Esophagus muscularis mucosa (tissue), 4 donors: ENCODE measurements around the gene NCKIPSD. TPM values are rescaled to one million over a fixed set of nuclear protein-coding genes. Genes with fewer than 3 reads are reported as not detected.

Experiments used
- DNase-seq: peaks from one replicate; pipeline ENCODE4 v3.0.0-alpha.2; 2017; ENCODE audit errors: extremely low spot score
- H3K27ac ChIP-seq, 4 donors: fragments of 200-600 bp; sonication (generic); replicated peaks in 1 of 4; 1 replicate in 3 of 4; 2 replicates in 1 of 4; pipeline ENCODE4 v1.5.1; 2016 to 2019; ENCODE audit warnings: mild to moderate bottlenecking in 1 of 4
- H3K27me3 ChIP-seq, 4 donors: fragments of 200-600 bp; sonication (generic); one replicate each; pipeline versions ENCODE4 v1.5.1 to v1.6.0; 2016 to 2019
- H3K36me3 ChIP-seq, 4 donors: fragments of 200-600 bp; sonication (generic); one replicate each; pipeline ENCODE4 v1.5.1; 2016 to 2019
- H3K4me1 ChIP-seq, 4 donors: fragments of 200-600 bp; sonication (generic); one replicate each; pipeline ENCODE4 v1.5.1; 2016 to 2019
- H3K4me3 ChIP-seq, 4 donors: fragments of 200-600 bp; sonication (generic); 1 replicate in 2 of 4; 2 replicates in 2 of 4; pipeline ENCODE4 v1.5.1; 2016 to 2019; ENCODE audit warnings: mild to moderate bottlenecking in 4 of 4, moderate library complexity in 1 of 4
- H3K9me3 ChIP-seq, 4 donors: fragments of 200-600 bp; sonication (generic); 1 replicate in 3 of 4; 2 replicates in 1 of 4; pipeline ENCODE4 v1.5.1; 2016 to 2019
- EP300 ChIP-seq: sonication (generic); formaldehyde crosslinking; IDR thresholded peaks from one replicate; pipeline ENCODE4 v1.6.1; 2017; ENCODE audit warnings: antibody characterized with exemption
- POLR2A ChIP-seq: fragments of 450-650 bp; IDR thresholded peaks from one replicate; pipeline ENCODE4 v1.6.1; 2017; ENCODE audit warnings: antibody characterized with exemption, moderate library complexity, mild to moderate bottlenecking, low read depth
- POLR2AphosphoS5 ChIP-seq, 2 donors: sonication (generic); formaldehyde crosslinking; IDR thresholded peaks; one replicate each; pipeline ENCODE4 v1.6.1; 2017; ENCODE audit warnings: antibody characterized with exemption in 2 of 2
- WGBS: methylation state at CpG from one replicate; pipeline ENCODE4 v1.1.5; 2018; 5-methylcytosine and 5-hydroxymethylcytosine counted together
- intact Hi-C: fragments of 100-400 bp; cut with DNase I; formaldehyde crosslinking; loops from one replicate; pipeline ENCODE4 v1.15.1; 2023
- total RNA-seq, 4 donors: library from RNA; depleted of rRNA; stranded (reverse); fragments of >200 nt; gene quantifications; one replicate each; pipeline versions ENCODE4 v1.1.0 to v1.2.1, GENCODE V29; 2016
- TF ChIP-seq, protein P1 (sequence below), 3 experiments: fragments of 200-600 bp in 2 of 3; fragments of 450-650 bp in 1 of 3; sonication (generic) in 2 of 3; IDR thresholded peaks; one replicate each; pipeline ENCODE4 v1.5.1; 2017 to 2019; ENCODE audit warnings: antibody characterized with exemption in 3 of 3, mild to moderate bottlenecking in 2 of 3, moderate library complexity in 1 of 3

Gene NCKIPSD
- total RNA-seq, 4 donors from 2014 or later: 18.9 to 34.7 (median 29.1) TPM

GRCh38 chr3:48684480-48685143 lies 1.1 kb downstream of the NCKIPSD start:
- intact Hi-C loops: loop anchor here (5.0 kb wide), 1 partner anchor 58 kb away; no protein-coding TSS in a partner anchor
- WGBS: 46% methylated on average over 7 of the region's 7 CpGs
- Histone ChIP-seq H3K9me3 (no peaks in the 10 kb centered on the region), H3K27ac (peak overlapping the region in 1 of 4 donors; percentile 87), H3K4me3 (peak overlapping the region; percentile 81 to 98 (median 86)), H3K36me3 (peaks cover 44 to 59% (median 57%) of the 10 kb centered on the region in 4 donors), H3K27me3 (no peaks in the 10 kb centered on the region), H3K4me1 (peaks cover 38 to 54% (median 49%) of the 10 kb centered on the region in 4 donors)
- DNase-seq: no peak
- TF ChIP-seq, protein P1, sequence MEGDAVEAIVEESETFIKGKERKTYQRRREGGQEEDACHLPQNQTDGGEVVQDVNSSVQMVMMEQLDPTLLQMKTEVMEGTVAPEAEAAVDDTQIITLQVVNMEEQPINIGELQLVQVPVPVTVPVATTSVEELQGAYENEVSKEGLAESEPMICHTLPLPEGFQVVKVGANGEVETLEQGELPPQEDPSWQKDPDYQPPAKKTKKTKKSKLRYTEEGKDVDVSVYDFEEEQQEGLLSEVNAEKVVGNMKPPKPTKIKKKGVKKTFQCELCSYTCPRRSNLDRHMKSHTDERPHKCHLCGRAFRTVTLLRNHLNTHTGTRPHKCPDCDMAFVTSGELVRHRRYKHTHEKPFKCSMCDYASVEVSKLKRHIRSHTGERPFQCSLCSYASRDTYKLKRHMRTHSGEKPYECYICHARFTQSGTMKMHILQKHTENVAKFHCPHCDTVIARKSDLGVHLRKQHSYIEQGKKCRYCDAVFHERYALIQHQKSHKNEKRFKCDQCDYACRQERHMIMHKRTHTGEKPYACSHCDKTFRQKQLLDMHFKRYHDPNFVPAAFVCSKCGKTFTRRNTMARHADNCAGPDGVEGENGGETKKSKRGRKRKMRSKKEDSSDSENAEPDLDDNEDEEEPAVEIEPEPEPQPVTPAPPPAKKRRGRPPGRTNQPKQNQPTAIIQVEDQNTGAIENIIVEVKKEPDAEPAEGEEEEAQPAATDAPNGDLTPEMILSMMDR (IDR thresholded peaks at IDR 0.05): no peak
- TF ChIP-seq EP300: no peak

DNA sequence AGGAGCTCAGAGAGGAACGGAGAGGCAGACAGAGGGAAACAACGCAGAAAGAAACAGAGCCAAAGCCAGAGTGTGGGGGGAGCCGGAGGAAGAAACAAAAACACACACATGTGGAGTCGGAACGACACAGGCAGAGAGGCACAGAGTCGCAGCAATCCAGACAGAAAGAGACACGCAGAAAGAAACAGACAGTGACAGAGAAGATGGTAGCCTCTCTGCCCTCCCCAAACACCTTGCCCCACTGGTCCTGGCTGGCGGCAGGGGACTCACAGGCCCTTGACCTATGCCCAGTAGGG lies 1.7 kb downstream of the NCKIPSD start:
- peaks cover 44 to 59% (median 57%) of the 10 kb centered on the region in 4 donors for H3K36me3 ChIP-seq
- TF ChIP-seq POLR2AphosphoS5 (IDR thresholded peaks at IDR 0.05) (no peak), EP300 (no peak), POLR2A (no peak)
- TF ChIP-seq, protein P1 (IDR thresholded peaks at IDR 0.05): no peak
- peaks cover 38 to 54% (median 49%) of the 10 kb centered on the region in 4 donors for H3K4me1 ChIP-seq
- DNase-seq: no peak
- 47% methylated on average over 8 of the region's 8 CpGs for WGBS
- no peaks in the 10 kb centered on the region for H3K9me3 ChIP-seq
- H3K27me3 ChIP-seq: no peaks in the 10 kb centered on the region
- H3K27ac ChIP-seq: peak overlapping the region in 1 of 4 donors; percentile 87
- H3K4me3 ChIP-seq: peak overlapping the region; percentile 81 to 98 (median 86)
- intact Hi-C loops: no loop called here

DNA sequence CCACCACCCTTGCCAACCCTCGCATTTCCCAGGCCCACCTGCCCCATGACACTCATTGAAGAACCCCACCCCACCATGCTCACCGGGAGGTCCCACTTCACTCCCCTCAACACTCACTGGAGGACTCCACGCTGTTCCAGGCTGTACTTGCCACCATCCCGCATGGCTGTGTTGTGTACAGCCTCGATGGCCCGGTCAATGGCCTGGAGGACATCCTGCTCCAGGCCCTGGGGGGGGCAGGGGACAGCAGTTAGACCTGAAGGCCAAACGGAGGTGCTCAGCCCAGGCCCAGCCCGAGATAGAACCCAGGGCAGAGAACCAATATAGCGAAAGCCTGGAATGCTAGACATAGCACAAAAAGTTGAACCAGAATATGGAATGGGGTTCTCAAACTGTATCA lies 2.9 kb downstream of the NCKIPSD start:
- Histone ChIP-seq H3K9me3 (no peaks in the 10 kb centered on the region), H3K27ac (no peak overlapping the region), H3K36me3 (peaks cover 35 to 59% (median 57%) of the 10 kb centered on the region in 4 donors), H3K27me3 (no peaks in the 10 kb centered on the region), H3K4me3 (no peak overlapping the region), H3K4me1 (peaks cover 38 to 49% (median 46%) of the 10 kb centered on the region in 4 donors)
- no peak for TF ChIP-seq POLR2AphosphoS5 (IDR thresholded peaks at IDR 0.05)
- TF ChIP-seq, protein P1 (IDR thresholded peaks at IDR 0.05): no peak
- no peak for TF ChIP-seq EP300
- no peak for TF ChIP-seq POLR2A
- 80% methylated on average over 5 of the region's 9 CpGs for WGBS
- no peak for DNase-seq
- intact Hi-C loops: no loop called here

GRCh38 chr3:48681974-48682610 lies 3.6 kb downstream of the NCKIPSD start:
- TF ChIP-seq POLR2AphosphoS5 (IDR thresholded peaks at IDR 0.05) (no peak), POLR2A (no peak), EP300 (no peak)
- TF ChIP-seq, protein P1 (IDR thresholded peaks at IDR 0.05): no peak
- H3K4me3 ChIP-seq: no peak overlapping the region
- H3K27me3 ChIP-seq: no peaks in the 10 kb centered on the region
- no peak for DNase-seq
- H3K9me3 ChIP-seq: no peaks in the 10 kb centered on the region
- peaks cover 30 to 59% (median 56%) of the 10 kb centered on the region in 4 donors for H3K36me3 ChIP-seq
- 93% methylated on average over 16 of the region's 17 CpGs for WGBS
- no peak overlapping the region for H3K27ac ChIP-seq
- H3K4me1 ChIP-seq: peaks cover 34 to 42% (median 39%) of the 10 kb centered on the region in 4 donors
- intact Hi-C loops: no loop called here
